Spleen (tissue), 11 donors: ENCODE data around the gene NCSTN. TPM values are rescaled to one million over a fixed set of nuclear protein-coding genes. Genes with fewer than 3 reads are reported as not detected.

Experiments used
- DNase-seq: peaks from one replicate; pipeline ENCODE4 v3.0.0-alpha.2; 2020
- H3K27ac ChIP-seq, 8 donors: fragments of 200-600 bp; sonication (generic) in 7 of 8; 1 replicate in 4 of 8; 2 replicates in 4 of 8; pipeline versions ENCODE4 v1.5.0 to v1.8.0; 2016 to 2021; ENCODE audit warnings: inconsistent platforms in 4 of 8, mild to moderate bottlenecking in 4 of 8, moderate library complexity in 1 of 8
- H3K27me3 ChIP-seq, 7 donors: fragments of 200-600 bp; sonication (generic) in 6 of 7; replicated peaks in 1 of 7; 1 replicate in 4 of 7; 2 replicates in 3 of 7; pipeline versions ENCODE4 v1.5.0 to v1.8.0; 2016 to 2021; ENCODE audit warnings: inconsistent platforms in 3 of 7, mild to moderate bottlenecking in 1 of 7
- H3K36me3 ChIP-seq, 6 donors: fragments of 200-600 bp; sonication (generic) in 5 of 6; 1 replicate in 4 of 6; 2 replicates in 2 of 6; pipeline versions ENCODE4 v1.5.0 to v1.8.0; 2016 to 2021; ENCODE audit warnings: inconsistent platforms in 2 of 6
- H3K4me1 ChIP-seq, 6 donors: fragments of 200-600 bp; sonication (generic) in 5 of 6; 1 replicate in 3 of 6; 2 replicates in 3 of 6; pipeline versions ENCODE4 v1.5.0 to v1.8.0; 2016 to 2021; ENCODE audit warnings: inconsistent platforms in 3 of 6
- H3K4me3 ChIP-seq, 8 donors: fragments of 200-600 bp; sonication (generic) in 7 of 8; 1 replicate in 4 of 8; 2 replicates in 4 of 8; pipeline versions ENCODE4 v1.5.0 to v1.8.0; 2016 to 2021; ENCODE audit warnings: inconsistent platforms in 4 of 8, mild to moderate bottlenecking in 4 of 8, moderate library complexity in 2 of 8
- H3K9me3 ChIP-seq, 8 donors: fragments of 200-600 bp; sonication (generic) in 7 of 8; 1 replicate in 4 of 8; 2 replicates in 4 of 8; pipeline versions ENCODE4 v1.5.0 to v1.8.0; 2016 to 2021; ENCODE audit warnings: inconsistent platforms in 4 of 8
- POLR2A ChIP-seq, 3 donors: fragments of 450-650 bp; IDR thresholded peaks; one replicate each; pipeline ENCODE4 v1.5.1; 2017; ENCODE audit warnings: antibody characterized with exemption in 3 of 3, mild to moderate bottlenecking in 1 of 3
- POLR2AphosphoS5 ChIP-seq, 3 donors: sonication (generic); formaldehyde crosslinking; IDR thresholded peaks; one replicate each; pipeline ENCODE4 v1.5.1; 2017; ENCODE audit warnings: antibody characterized with exemption in 3 of 3
- WGBS, 5 donors: extraction: QIAGEN DNeasy Blood & Tissue Kit in 3 of 5; methylation state at CpG; one replicate each; pipeline versions ENCODE4 v1.1.5 to v1.1.7; 2013 to 2018; 5-methylcytosine and 5-hydroxymethylcytosine counted together
- intact Hi-C: fragments of 100-400 bp; cut with DNase I; formaldehyde crosslinking; loops from one replicate; pipeline ENCODE4 v1.15.0; 2023; ENCODE audit warnings: low total_unique reads
- polyA plus RNA-seq, 3 donors: library from polyadenylated mRNA; stranded (reverse); fragments of 200-250 nt; gene quantifications; one replicate each; pipeline ENCODE4 v1.2.1, GENCODE V29; 2013
- total RNA-seq, 7 donors: library from RNA; depleted of rRNA in 3 of 7; stranded (reverse); fragments of >200 nt in 3 of 7; fragmentation: NEBNext Ultra II Directional in 4 of 7; extraction: Animal tissue kit (Norgen Biotek cat#: 25700) in 4 of 7; gene quantifications; one replicate each; pipeline versions ENCODE4 v1.1.0 to v1.2.1, GENCODE V29; 2016 to 2021
- TF ChIP-seq, protein P1 (sequence below), 11 experiments: fragments of 200-600 bp in 7 of 11; fragments of 450-650 bp in 4 of 11; sonication (generic) in 4 of 11; IDR thresholded peaks in 8 of 11; conservative IDR thresholded peaks in 3 of 11; 1 replicate in 7 of 11; 2 replicates in 4 of 11; pipeline versions ENCODE4 v1.4.0 to v1.8.0; 2016 to 2021; ENCODE audit warnings: antibody characterized with exemption in 11 of 11, inconsistent platforms in 4 of 11, mild to moderate bottlenecking in 1 of 11
- donor health status: healthy with polysubstance abuse.
- donor health status: DM: no; HTN: no; CAD: no; lungs with moderate emphysema.
- donor health status: DM: no; HTN: no; CAD: no.
- donor health status: Bipolar disorder and iron deficiency.
- donor health status: healthy.
- donor health status: DM: no; HTN: no; CAD: no.
- donor health status: DM: yes; HTN: yes; CAD: no.

The NCSTN gene
- total and polyA plus RNA-seq, 10 donors = 36.2 to 109 (median 88.4) TPM

DNA sequence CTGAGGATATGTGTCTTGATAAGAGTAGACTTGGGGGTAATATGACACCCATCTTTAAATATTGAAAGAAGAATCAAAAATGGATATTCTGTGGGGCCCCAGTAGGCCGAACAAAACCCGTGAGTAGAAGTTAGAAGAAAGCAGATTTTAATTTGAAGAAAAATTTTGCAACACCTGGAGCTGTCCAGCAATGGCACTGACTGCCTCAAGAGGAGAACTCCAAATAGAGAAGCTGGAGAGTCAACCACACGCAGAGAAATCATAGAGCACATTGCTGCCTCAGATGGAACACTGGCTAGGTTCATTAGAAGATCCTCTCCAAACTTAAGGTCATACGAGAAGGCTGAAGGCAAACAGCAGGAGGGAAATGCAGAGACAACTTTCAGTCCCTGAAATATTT lies 30.5 kb downstream of the NCSTN start:
- no peak overlapping the region for H3K27ac ChIP-seq
- 74 to 88% (median 82%) methylated on average over 4 of the region's 4 CpGs for WGBS, 5 donors
- no peak overlapping the region for H3K4me3 ChIP-seq
- TF ChIP-seq, protein P1, sequence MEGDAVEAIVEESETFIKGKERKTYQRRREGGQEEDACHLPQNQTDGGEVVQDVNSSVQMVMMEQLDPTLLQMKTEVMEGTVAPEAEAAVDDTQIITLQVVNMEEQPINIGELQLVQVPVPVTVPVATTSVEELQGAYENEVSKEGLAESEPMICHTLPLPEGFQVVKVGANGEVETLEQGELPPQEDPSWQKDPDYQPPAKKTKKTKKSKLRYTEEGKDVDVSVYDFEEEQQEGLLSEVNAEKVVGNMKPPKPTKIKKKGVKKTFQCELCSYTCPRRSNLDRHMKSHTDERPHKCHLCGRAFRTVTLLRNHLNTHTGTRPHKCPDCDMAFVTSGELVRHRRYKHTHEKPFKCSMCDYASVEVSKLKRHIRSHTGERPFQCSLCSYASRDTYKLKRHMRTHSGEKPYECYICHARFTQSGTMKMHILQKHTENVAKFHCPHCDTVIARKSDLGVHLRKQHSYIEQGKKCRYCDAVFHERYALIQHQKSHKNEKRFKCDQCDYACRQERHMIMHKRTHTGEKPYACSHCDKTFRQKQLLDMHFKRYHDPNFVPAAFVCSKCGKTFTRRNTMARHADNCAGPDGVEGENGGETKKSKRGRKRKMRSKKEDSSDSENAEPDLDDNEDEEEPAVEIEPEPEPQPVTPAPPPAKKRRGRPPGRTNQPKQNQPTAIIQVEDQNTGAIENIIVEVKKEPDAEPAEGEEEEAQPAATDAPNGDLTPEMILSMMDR (IDR thresholded peaks at IDR 0.05 in 8 of 11, conservative IDR thresholded peaks at IDR 0.05 in 3 of 11) = no peak
- TF ChIP-seq POLR2AphosphoS5 (IDR thresholded peaks at IDR 0.05) (no peak), POLR2A (IDR thresholded peaks at IDR 0.05) (no peak)
- peaks cover 8 to 21% (median 17%) of the 10 kb centered on the region in 6 donors for H3K4me1 ChIP-seq
- intact Hi-C loops = no loop called here
- H3K27me3 ChIP-seq = peaks cover 0 to 13% (median 0%) of the 10 kb centered on the region in 7 donors
- no peaks in the 10 kb centered on the region for H3K9me3 ChIP-seq
- H3K36me3 ChIP-seq = no peaks in the 10 kb centered on the region
- DNase-seq = no peak

DNA sequence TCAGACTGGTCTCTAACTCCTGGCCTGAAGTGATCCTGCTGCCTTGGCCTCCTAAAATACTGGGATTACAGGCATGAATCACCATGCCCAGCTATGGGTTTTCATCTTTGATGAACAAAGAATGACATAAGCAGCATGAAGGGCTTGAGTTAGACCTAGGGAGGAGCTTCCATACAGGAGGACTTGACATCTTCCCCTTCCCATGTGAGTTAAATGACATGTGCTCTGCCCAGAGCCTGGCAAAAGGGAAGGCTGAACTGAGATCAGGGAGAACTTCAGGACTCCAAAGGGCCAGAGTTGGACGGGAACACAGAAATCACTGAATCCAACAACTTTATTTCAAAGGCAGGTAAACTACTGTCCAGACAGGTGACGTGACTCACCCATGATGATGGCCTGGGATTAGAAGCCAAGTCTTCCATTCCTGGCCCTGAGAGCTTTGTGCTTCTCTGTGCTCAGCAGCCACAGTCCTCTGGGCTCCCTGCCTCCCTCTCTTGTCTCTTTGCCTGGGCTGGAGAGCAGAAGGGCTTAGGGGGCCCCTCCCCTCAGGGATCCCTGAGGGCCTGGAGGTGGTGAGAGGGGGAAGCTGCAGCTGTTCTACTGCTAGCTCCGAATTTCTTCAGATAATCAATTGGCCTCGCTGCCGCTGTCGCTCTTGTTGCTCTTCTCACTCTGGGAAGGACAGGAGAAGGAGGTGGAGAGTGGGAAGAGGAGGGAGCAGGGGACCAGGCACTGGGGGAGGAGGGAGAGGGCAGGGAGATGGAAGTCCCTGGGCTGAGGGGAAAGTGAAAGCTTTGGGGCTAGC lies 31.3 kb downstream of the NCSTN start:
- H3K4me3 ChIP-seq = no peak overlapping the region
- no peaks in the 10 kb centered on the region for H3K9me3 ChIP-seq
- H3K36me3 ChIP-seq = no peaks in the 10 kb centered on the region
- intact Hi-C loops = loop anchor here (5.0 kb wide), 1 partner anchor 182 kb away; the partner anchor contains the start of gene CASQ1
- H3K27ac ChIP-seq = no peak overlapping the region
- H3K27me3 ChIP-seq = peaks cover 0 to 13% (median 0%) of the 10 kb centered on the region in 7 donors
- TF ChIP-seq, protein P1 (IDR thresholded peaks at IDR 0.05 in 8 of 11, conservative IDR thresholded peaks at IDR 0.05 in 3 of 11) = no peak
- TF ChIP-seq POLR2A (IDR thresholded peaks at IDR 0.05) (no peak), POLR2AphosphoS5 (IDR thresholded peaks at IDR 0.05) (no peak)
- H3K4me1 ChIP-seq = peaks cover 8 to 21% (median 17%) of the 10 kb centered on the region in 6 donors
- no peak for DNase-seq
- WGBS, 5 donors = 71 to 80% (median 78%) methylated on average over 6 of the region's 6 CpGs

DNA sequence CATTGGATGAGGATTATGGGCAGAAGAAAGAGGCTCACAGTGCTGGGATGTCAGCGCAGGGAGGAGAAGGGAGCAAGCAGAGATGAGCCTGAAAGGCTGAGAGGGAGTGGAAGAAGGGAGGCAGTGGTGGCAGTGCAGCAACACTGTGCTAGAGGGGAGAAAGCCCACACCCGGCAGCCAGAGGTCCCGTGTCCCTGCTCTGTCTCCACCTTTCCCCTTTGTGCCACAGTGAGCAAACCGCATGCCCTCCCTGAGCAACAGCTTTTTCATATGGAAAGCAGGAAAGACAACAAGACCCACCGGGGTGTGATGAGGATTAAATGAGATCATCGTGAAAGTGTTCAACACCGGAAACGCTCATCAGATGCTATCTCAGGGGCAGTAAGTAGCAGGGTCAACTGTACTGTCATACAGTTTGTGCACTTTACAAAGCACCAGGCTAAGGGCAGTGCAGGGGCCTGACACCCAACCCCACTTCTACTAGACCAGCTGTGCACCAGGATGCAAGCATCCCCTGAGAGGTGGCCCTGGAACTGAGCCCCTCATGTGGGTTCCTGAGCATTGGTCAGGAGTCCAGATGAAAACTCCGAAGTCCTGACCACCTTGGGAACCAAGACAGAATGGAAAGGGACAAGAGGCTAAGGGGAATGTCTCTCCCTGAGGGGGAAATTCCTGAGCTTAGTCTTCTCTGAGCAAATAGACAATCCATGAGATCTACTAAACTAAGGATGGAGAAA lies 32.8 kb downstream of the NCSTN start:
- TF ChIP-seq, protein P1 (IDR thresholded peaks at IDR 0.05 in 8 of 11, conservative IDR thresholded peaks at IDR 0.05 in 3 of 11) = no peak
- no peak for TF ChIP-seq POLR2A (IDR thresholded peaks at IDR 0.05)
- no peak for TF ChIP-seq POLR2AphosphoS5 (IDR thresholded peaks at IDR 0.05)
- Histone ChIP-seq H3K4me3 (peak overlapping the region in 1 of 8 donors; percentile 35), H3K4me1 (peaks cover 8 to 21% (median 17%) of the 10 kb centered on the region in 6 donors), H3K9me3 (no peaks in the 10 kb centered on the region), H3K36me3 (no peaks in the 10 kb centered on the region), H3K27me3 (peaks cover 0 to 6% (median 0%) of the 10 kb centered on the region in 7 donors), H3K27ac (peak overlapping the region in 5 of 8 donors; percentile 20 to 64 (median 54))
- no peak for DNase-seq
- intact Hi-C loops = loop anchor here (5.0 kb wide), 1 partner anchor 184 kb away; the partner anchor contains the start of gene CASQ1
- 9 to 26% (median 15%) methylated on average over 9 of the region's 9 CpGs for WGBS, 5 donors
